Stimulated activated CD4-positive, alpha-beta T cell treated with anti-CD3 and anti-CD28 coated beads, TNF-alpha, amount 100 ng/mL, for 24 hours (primary cell): Measurements from ENCODE around the gene CCNQ.
"Not testable (repeated sequence)": the region's sequence is repeated elsewhere in the genome, so short reads cannot be mapped to it uniquely, and the experiment has no call there.

Source experiments
- DNase-seq, 3 experiments: peaks; one replicate each; pipeline ENCODE4 v3.0.0-alpha.2; 2020; ENCODE audit warnings: low read depth in 3 of 3

Gene CCNQ

DNA sequence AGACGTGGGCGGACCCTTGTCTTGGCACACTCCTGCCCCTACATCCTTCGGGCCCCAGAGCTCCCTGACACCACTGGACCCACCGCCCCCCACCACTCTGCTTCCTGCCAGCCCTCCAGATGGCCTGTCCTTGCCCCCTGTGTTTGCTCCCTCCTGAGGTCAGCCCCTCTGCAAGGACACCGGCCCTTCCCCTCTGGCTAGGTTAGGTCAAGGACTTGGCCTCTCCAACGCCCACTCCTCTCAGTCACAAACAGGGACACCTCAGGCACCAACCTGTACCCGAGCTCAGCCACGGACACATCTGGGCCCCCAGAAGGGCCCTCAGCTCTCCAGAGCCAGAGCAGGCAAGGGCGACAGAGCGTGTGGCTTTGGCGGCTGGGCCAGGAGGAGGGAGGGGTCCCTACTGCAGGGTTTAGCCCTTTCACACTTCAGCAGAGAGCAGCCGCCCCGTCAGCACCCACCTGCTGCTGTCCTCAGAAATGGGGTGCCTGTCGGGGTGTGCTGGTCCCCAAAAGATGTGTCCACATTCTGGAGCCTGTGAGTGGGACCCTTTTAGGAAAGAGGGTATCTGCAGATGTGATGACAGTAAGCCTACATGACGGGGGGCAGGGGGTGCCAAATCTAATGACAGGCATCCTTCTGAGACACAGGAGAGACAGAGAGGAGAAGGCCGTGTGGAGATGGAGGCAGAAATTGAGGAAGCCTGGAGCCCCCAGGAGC lies 24.5 kb upstream of the CCNQ start:
- DNase-seq = no peak

DNA sequence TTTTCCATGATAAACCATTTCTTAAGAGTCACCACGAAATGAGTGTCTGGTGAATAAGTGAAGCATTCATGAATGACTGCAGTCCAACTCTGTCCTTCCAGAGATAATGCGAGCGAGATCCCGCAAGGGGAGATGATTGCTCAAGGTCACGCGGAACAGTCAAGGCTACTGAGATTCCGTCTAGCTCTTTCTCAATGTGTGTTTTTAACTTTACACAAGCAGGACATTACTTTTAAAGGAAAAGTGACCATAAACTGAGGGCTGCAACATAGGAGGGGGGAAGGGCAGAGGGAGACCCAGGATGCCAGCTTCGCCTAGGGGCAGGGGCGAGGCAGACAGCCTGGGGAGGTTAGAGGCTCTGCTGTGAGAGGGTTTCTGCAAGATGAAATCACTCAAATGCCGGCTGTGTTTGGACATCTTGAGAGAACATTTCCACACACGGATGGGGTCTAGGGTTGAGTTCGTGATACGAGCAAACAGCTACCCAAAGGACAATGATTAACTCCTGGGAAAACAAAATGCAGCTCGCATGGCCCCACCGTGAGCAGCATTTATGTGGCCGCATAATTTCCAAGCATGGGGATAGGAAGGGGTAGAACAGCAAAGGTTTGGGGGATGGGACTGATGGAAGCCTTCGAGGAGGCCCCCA lies 23.8 kb upstream of the CCNQ start:
- DNase-seq = no peak

DNA sequence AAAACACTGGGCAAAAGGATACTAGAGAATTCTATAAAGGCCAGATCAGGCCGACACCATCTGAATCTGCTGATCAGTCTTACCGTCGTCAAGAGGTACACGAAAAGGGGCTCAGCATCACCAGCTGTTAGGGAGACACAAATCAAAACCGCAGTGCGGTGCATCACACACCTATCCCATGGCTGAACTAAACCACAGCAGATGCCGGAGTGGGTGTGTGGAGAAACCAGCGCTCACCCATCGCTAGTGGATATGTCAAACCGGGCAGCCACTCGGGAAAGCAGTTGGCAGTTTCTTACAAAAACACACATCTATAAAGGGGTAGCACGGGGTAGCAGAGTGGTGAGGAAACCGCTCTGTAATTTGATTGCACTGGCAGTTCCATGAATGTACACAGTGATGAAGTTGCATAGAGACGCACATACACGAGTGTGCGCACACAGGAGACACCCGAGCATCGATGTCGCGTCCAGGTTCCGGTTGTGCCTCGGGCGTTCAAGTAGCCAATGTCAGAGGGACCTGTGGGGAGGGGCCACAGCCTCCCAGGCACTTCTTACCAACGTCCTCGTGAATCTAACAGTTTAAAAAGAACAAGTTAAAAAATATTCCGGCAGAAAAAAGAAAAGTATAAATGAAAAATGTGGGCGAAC lies 23.1 kb upstream of the CCNQ start:
- no peak for DNase-seq

- DNase-seq = no peak
Observed at GRCh38 chrX:153620576-153620975, 21.6 kb upstream of the CCNQ start.

DNA sequence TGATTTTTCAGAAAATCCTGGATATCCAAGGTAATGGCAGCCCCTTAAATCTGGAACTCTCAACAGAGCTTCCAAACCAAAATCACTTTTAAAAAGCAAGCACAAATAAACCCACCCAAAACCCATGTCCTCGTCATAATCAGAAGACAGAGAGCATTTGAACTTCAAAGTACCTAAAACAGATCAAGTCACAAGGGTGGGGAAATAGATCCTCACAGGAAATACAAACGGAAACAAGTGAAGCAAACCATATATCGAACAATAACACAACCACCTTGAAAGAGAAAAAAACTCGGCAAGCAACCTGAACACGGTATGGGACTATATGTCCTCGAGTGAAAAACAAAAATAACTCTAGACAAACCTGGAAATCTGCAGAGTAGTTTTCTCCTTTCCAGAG lies 15.9 kb upstream of the CCNQ start:
- DNase-seq = no peak

GRCh38 chrX:153612413-153612812 lies 13.5 kb upstream of the CCNQ start:
- DNase-seq = no peak

DNA sequence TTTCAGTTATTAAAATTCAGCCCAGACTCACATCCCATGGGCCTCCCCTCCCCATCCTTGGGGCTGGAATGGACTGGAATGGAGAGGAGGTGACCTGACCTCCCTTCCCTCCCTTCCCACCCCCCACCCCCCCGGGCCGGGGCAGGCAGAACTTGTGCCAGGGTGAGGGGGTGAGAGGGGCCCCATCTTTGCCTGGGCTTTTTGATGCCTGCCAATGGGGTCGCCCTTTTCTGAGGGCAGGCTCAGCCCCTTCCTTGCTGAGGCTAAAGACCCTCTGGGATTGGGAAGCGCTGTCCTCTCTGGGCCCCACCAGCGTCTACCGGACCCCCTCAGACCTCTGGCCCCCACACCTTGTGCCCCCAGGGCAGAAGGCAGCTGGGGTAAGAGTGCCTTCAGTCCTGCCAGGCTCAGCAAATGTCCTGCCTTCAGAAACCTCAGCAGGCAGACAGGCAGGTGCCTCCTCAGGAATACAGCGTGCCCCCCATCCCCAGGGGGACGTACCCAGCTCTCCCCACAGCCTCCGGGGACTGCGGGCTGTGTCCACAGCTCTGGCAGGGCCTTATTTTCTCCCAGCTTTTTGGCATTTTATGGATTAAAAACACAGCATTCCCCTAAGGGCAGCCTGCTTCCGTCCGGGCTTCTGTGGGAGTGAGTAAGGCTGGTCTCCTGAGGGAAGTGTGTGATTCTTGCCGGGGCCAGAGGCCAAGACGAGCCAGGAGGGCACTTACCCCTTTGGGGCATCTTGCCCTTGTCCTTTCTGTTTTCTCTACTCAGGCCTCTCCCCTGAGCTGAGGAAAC lies 12.6 kb upstream of the CCNQ start:
- no peak for DNase-seq

GRCh38 chrX:153610836-153611213 lies 11.9 kb upstream of the CCNQ start:
- DNase-seq = no peak

GRCh38 chrX:153609917-153610835 lies 11.2 kb upstream of the CCNQ start:
- DNase-seq = peak; percentile 52 to 72 (median 60)

- no peak for DNase-seq
Observed at GRCh38 chrX:153608806-153609205, 9.9 kb upstream of the CCNQ start.

GRCh38 chrX:153608376-153608775 lies 9.4 kb upstream of the CCNQ start:
- DNase-seq = no peak

DNA sequence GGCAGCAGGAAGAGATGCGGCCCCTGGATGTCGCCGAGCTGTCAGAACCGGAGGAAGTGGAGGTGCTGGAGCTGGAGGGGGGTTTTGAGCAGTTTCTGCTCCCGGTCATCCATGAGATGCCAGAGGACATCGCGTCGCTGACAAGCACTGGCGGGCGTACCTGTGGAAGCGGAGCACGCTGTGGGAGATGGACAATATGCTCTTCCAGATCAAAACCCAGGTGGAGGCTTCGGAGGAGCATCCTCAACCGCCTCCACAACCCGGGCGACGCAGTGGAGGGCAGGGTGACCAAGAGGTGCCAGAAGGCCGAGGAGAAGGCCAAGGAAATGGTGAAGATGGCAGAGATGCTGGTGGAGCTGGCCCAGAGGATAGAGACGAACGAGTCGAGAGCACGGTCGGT lies 7.6 kb upstream of the CCNQ start:
- DNase-seq = no peak

- not testable (repeated sequence) for DNase-seq
Observed at GRCh38 chrX:153604666-153605380, 5.9 kb upstream of the CCNQ start.

GRCh38 chrX:153603131-153603656 lies 4.3 kb upstream of the CCNQ start:
- DNase-seq = no peak

- DNase-seq = no peak
Observed at GRCh38 chrX:153602601-153603000, 3.7 kb upstream of the CCNQ start.

- DNase-seq = no peak
Observed at GRCh38 chrX:153601511-153602110, 2.7 kb upstream of the CCNQ start.

GRCh38 chrX:153600921-153601320 lies 2.0 kb upstream of the CCNQ start:
- DNase-seq = no peak

DNA sequence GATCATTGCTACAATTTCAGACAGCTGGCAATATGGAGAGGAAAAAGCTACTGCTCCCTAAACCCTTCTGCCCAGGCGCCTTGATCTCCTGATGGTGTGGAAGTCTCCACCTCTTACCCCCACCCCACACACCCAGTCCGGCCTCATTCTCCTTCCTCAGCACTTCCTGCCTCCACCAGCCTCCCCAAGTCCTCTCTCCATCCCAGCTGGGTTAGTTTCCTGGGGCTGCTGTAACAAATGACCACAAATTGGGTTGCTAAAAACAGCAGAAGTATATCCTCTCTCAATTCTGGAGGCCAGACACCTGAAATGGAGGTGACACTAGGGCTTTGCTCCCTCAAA lies 1.1 kb upstream of the CCNQ start:
- DNase-seq = no peak

GRCh38 chrX:153599192-153600031 lies 473 bp upstream of the CCNQ start:
- peak; percentile 58 to 86 (median 71) for DNase-seq
